ENCODE data around the gene CUEDC2. TPM values are rescaled to one million over a fixed set of nuclear protein-coding genes. Genes with fewer than 3 reads are reported as not detected.

The CUEDC2 gene
- total and polyA plus RNA-seq, 10 of the 15 experiments (the other 5 are each of a cell fraction or from before 2014, with no cell fraction given) = 20.4 to 121 (median 75.0) TPM

DNA sequence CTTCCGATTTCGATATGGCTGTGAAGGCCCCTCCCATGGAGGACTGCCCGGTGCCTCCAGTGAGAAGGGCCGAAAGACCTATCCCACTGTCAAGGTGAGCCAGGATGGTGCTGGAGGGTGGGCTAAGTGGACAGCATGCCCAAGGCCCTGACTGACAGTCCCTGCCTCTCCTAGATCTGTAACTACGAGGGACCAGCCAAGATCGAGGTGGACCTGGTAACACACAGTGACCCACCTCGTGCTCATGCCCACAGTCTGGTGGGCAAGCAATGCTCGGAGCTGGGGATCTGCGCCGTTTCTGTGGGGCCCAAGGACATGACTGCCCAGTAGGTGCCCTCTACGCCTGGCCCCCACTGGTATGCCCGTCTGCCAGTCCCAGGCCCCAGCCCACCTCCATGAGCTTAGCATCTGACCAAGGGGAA is 35.6 kb downstream of the CUEDC2 start:
- Histone ChIP-seq H3K36me3 (ENCODE audit: control insufficient read depth in 2 of 2, insufficient read depth in 2 of 2, low read length in 1 of 2) (peaks cover 17 to 33% of the 10 kb centered on the region in 2 experiments), H2AFZ (ENCODE audit: control insufficient read depth, low read depth, low read length) (no peak overlapping the region), H3K27ac (ENCODE audit: control insufficient read depth, insufficient read depth) (peak overlapping the region; percentile 93), H3K9me3 (replicated peaks; ENCODE audit: control insufficient read depth, insufficient read depth, low read length) (no peaks in the 10 kb centered on the region; the same call in 2 of the 3 replicates), H3K27me3 (replicated peaks in 1 of 2; ENCODE audit: control insufficient read depth in 2 of 2, insufficient read depth in 2 of 2, low read length in 1 of 2) (no peaks in the 10 kb centered on the region), H3K4me1 (ENCODE audit: control insufficient read depth, insufficient read depth, low read length) (peaks cover 25% of the 10 kb centered on the region), H3K9ac (ENCODE audit: control insufficient read depth, insufficient read depth, low read length) (peak overlapping the region; percentile 99), H3K79me2 (ENCODE audit: control insufficient read depth, insufficient read depth, low read length) (peaks cover 57% of the 10 kb centered on the region), H4K20me1 (ENCODE audit: control insufficient read depth, insufficient read depth) (no peaks in the 10 kb centered on the region; the same call in 1 of the 2 replicates), H3K4me3 (peak overlapping the region; percentile 100), H3K4me2 (ENCODE audit: control insufficient read depth, insufficient read depth) (peak overlapping the region; percentile 96)
- no peak for ATAC-seq
- TF ChIP-seq SMARCA5 (IDR thresholded peaks at IDR 0.05) (no peak), ZNF384 (IDR thresholded peaks at IDR 0.05; ENCODE audit: borderline replicate concordance, low read depth, low read length) (no peak), HDGF (IDR thresholded peaks at IDR 0.05) (no peak), CHD4 (IDR thresholded peaks at IDR 0.05) (no peak), RAD51 (IDR thresholded peaks at IDR 0.05) (no peak), POLR2AphosphoS5 (IDR thresholded peaks at IDR 0.05; ENCODE audit: low read length) (peak; percentile 38; the same call in 1 of the 2 replicates)
- intact Hi-C loops (cut with micrococcal nuclease; ENCODE audit: unreplicated experiment) (loop anchor here (10.0 kb wide), 1 partner anchor 248 kb away; the partner anchor contains the start of gene TRIM8), in situ Hi-C loops (cut with MboI) (no loop called here)
- CTCF ChIA-PET = interaction anchor here (0.5 to 12.1 kb wide), 8 partner anchors 9 to 227 kb away, joined by 3 to 90 read pairs (median 6); partner anchors contain the start of gene FBXL15
- POLR2A ChIA-PET = interaction anchor here (0.5 to 6.1 kb wide), 8 partner anchors 13 to 317 kb away, joined by 3 to 44 read pairs (median 8); partner anchors contain the start of genes ARL3, C10orf95, CUEDC2 and FBXL15
- DNase-seq (ENCODE audit: low read depth, low spot score) = no peak
- BruUV-seq (replicated peaks) = no TSS peak
- WGBS (ENCODE audit: insufficient coverage, insufficient replicate concordance, low lambda C conversion rate, missing lambda C conversion rate) = 40% methylated on average over 12 of the region's 12 CpGs
- SMC1A ChIA-PET (ENCODE audit: uncharacterized antibody, unreplicated experiment) = interaction anchor here (2.8 to 3.8 kb wide), 2 partner anchors 25 to 54 kb away, joined by 10 to 23 read pairs; partner anchors contain the start of gene FBXL15
- RAD21 ChIA-PET (ENCODE audit: unreplicated experiment) = interaction anchor here (1.3 to 5.8 kb wide), 3 partner anchors 13 to 166 kb away, joined by 3 to 33 read pairs (median 4); no protein-coding TSS in a partner anchor
- FAIRE-seq = no peak

DNA sequence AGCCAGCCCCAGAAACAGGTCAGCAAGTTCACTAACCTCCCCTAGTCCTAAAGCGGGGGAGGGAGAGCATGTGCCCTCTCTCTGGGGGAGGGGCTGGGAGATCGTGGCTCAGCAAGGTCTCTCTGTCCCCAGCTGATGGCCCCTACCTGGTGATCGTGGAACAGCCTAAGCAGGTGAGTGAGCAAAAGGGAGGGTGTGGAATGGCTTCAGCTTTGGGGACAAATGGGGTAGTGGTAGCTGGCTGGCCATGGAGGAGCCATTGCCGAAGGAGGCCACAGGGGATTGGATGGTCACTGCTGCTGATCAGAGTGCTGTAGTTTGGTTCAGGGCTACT is 36.1 kb downstream of the CUEDC2 start:
- ChIA-PET SMC1A (ENCODE audit: uncharacterized antibody, unreplicated experiment) (interaction anchor here (1.0 to 3.8 kb wide), 3 partner anchors 25 to 54 kb away, joined by 4 to 23 read pairs (median 10); partner anchors contain the start of genes CUEDC2 and FBXL15), POLR2A (interaction anchor here (1.0 to 6.1 kb wide), 9 partner anchors 17 to 318 kb away, joined by 3 to 44 read pairs (median 4); partner anchors contain the start of genes ARL3, C10orf95, CUEDC2 and FBXL15), CTCF (interaction anchor here (0.7 to 12.1 kb wide), 7 partner anchors 12 to 227 kb away, joined by 3 to 90 read pairs (median 6); partner anchors contain the start of genes CUEDC2 and FBXL15), RAD21 (ENCODE audit: unreplicated experiment) (interaction anchor here (1.3 to 5.8 kb wide), 3 partner anchors 12 to 166 kb away, joined by 3 to 33 read pairs (median 4); no protein-coding TSS in a partner anchor)
- H3K9ac ChIP-seq (ENCODE audit: control insufficient read depth, insufficient read depth, low read length) = peak overlapping the region; percentile 99
- peaks cover 25% of the 10 kb centered on the region for H3K4me1 ChIP-seq (ENCODE audit: control insufficient read depth, insufficient read depth, low read length)
- no peak overlapping the region for H2AFZ ChIP-seq (ENCODE audit: control insufficient read depth, low read depth, low read length)
- no peaks in the 10 kb centered on the region for H3K27me3 ChIP-seq (replicated peaks in 1 of 2; ENCODE audit: control insufficient read depth in 2 of 2, insufficient read depth in 2 of 2, low read length in 1 of 2)
- no peak for FAIRE-seq
- no peaks in the 10 kb centered on the region; the same call in 2 of the 3 replicates for H3K9me3 ChIP-seq (replicated peaks; ENCODE audit: control insufficient read depth, insufficient read depth, low read length)
- in situ Hi-C loops (cut with MboI) (no loop called here), intact Hi-C loops (cut with micrococcal nuclease; ENCODE audit: unreplicated experiment) (loop anchor here (10.0 kb wide), 1 partner anchor 249 kb away; the partner anchor contains the start of gene TRIM8)
- H4K20me1 ChIP-seq (ENCODE audit: control insufficient read depth, insufficient read depth) = no peaks in the 10 kb centered on the region
- H3K4me2 ChIP-seq (ENCODE audit: control insufficient read depth, insufficient read depth) = peak overlapping the region; percentile 96
- H3K4me3 ChIP-seq = peak overlapping the region; percentile 100
- no TSS peak for BruUV-seq (replicated peaks)
- WGBS (ENCODE audit: insufficient coverage, insufficient replicate concordance, low lambda C conversion rate, missing lambda C conversion rate) = 0% methylated on average over 4 of the region's 4 CpGs
- no peak for ATAC-seq
- DNase-seq (ENCODE audit: low read depth, low spot score) = no peak
- H3K79me2 ChIP-seq (ENCODE audit: control insufficient read depth, insufficient read depth, low read length) = peaks cover 57% of the 10 kb centered on the region
- H3K36me3 ChIP-seq (ENCODE audit: control insufficient read depth in 2 of 2, insufficient read depth in 2 of 2, low read length in 1 of 2) = peaks cover 15 to 30% of the 10 kb centered on the region in 2 experiments
- peak overlapping the region; percentile 93 for H3K27ac ChIP-seq (ENCODE audit: control insufficient read depth, insufficient read depth)
- TF ChIP-seq NFXL1 (IDR thresholded peaks at IDR 0.05; ENCODE audit: borderline replicate concordance) = no peak
- peak in 1 of 2 experiments; percentile 50; a peak in 1 of 3 replicates for TF ChIP-seq EGR1 (IDR thresholded peaks at IDR 0.05; ENCODE audit: borderline replicate concordance in 1 of 2, low read depth in 2 of 2, low read length in 2 of 2)
- no peak for TF ChIP-seq POU2F2 (IDR thresholded peaks at IDR 0.05; ENCODE audit: borderline replicate concordance, low read depth, low read length)
- no peak for TF ChIP-seq TCF12 (IDR thresholded peaks at IDR 0.05; ENCODE audit: low read depth, low read length)
- no peak for TF ChIP-seq TAF1 (IDR thresholded peaks at IDR 0.05; ENCODE audit: borderline replicate concordance, low read depth, low read length)
- peak; percentile 41; the same call in 1 of the 2 replicates for TF ChIP-seq POLR2AphosphoS5 (IDR thresholded peaks at IDR 0.05; ENCODE audit: low read length)
- TF ChIP-seq NR2F1 (conservative IDR thresholded peaks at IDR 0.05) = peak; percentile 45; the same call in 1 of the 2 replicates
- TF ChIP-seq, protein P1, sequence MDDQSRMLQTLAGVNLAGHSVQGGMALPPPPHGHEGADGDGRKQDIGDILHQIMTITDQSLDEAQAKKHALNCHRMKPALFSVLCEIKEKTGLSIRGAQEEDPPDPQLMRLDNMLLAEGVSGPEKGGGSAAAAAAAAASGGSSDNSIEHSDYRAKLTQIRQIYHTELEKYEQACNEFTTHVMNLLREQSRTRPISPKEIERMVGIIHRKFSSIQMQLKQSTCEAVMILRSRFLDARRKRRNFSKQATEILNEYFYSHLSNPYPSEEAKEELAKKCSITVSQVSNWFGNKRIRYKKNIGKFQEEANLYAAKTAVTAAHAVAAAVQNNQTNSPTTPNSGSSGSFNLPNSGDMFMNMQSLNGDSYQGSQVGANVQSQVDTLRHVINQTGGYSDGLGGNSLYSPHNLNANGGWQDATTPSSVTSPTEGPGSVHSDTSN (IDR thresholded peaks at IDR 0.05; ENCODE audit: insufficient replicate concordance, low read depth, low read length) = no peak
- TF ChIP-seq SMAD5 (IDR thresholded peaks at IDR 0.05; ENCODE audit: low read depth) = 0 out of 2 replicates have a peak, but pooled peaks have one; percentile 62
- peak; percentile 29; the same call in 1 of the 2 replicates for TF ChIP-seq YY1 (IDR thresholded peaks at IDR 0.05; ENCODE audit: low read depth, low read length)
- no peak for TF ChIP-seq RELA (IDR thresholded peaks at IDR 0.05; ENCODE audit: borderline replicate concordance, partially characterized antibody)
- no peak for TF ChIP-seq RAD51 (IDR thresholded peaks at IDR 0.05)
- no peak for TF ChIP-seq DPF2 (IDR thresholded peaks at IDR 0.05)
